HG03108 (cell line): ENCODE results near the gene CXCL10.
"Not testable (repeated sequence)": the region's sequence is repeated elsewhere in the genome, so short reads cannot be mapped to it uniquely, and the experiment has no call there.

Source experiments
- ATAC-seq: cut with Tn5 transposase; IDR thresholded peaks from one replicate; pipeline ENCODE4 v1.9.1; 2021; ENCODE audit warnings: moderate library complexity; ENCODE audit not compliant: unreplicated experiment

Gene CXCL10

DNA sequence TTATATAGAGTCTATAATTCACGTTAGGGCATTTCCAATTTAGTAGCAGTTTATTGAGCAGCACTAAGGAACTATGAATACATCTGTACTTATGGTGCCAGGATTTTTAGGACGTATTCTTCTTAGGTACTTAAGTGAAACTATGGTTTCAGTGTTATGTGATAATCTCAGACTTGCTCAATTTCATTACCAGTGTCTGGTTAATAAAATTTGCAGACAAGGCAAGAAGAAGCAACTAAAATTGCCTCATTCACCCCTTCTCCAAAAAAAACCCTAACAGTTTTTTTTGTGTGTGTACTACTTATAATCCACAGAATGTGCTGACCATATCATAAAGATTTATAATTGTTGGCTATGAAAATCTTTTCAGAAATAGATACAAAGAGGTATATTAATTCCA, 6.0 kb upstream of the CXCL10 start:
- no peak for ATAC-seq

DNA sequence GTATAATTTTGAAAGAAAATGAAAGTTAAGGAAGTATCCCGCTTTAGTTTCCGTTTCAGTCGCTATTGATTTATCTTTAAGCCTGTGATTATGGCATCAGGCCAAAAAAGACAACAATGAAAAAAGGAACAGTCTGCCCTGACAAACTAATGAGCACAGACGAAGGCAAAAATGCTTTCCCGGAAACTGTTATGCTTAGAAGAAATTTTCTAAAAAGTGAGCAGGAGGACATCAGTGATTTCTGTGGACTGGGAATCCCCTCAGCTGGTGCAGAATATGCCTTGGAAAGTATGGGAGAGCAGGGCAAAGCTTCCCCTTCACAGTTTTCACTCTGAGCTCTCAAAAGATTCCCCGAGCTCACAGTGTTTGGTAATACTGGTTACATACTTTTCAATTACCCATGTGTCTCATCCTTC, 5.1 kb upstream of the CXCL10 start:
- no peak for ATAC-seq

DNA sequence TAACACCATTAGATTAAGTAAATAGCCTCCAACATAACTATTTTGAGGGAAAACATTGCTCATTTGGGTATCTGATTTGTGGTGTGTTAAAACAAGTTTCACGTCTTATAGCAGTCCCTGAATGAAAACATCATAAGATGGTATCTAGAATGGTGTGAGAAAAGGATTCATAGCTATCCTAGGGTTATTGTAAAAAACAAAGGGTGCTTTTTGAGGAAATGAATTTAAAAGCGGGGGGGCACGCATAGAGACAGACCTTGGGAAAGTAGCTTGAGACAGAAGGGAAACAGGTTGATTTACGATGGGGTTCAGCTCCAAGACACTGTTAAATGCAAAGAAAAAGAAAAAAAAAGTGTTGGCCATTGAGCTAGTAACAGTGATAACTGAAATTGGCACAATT, 768 bp upstream of the CXCL10 start:
- ATAC-seq, result no peak

DNA sequence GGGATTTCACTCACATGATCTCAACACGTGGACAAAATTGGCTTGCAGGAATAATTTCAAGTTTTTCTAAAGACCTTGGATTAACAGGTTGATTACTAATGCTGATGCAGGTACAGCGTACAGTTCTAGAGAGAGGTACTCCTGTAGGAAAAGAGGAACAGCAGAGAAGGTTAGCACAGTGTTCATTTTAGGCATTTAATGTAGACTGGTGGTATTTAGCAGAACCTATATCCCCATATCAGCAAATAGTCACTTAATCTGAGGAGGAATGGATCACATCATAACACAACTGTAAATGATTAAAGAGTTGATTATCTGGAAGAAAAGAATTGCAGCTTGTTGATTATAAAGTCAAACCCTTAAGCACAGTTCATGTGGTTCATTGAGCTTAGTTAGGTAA, 620 bp downstream of the CXCL10 start:
- ATAC-seq, result no peak

DNA sequence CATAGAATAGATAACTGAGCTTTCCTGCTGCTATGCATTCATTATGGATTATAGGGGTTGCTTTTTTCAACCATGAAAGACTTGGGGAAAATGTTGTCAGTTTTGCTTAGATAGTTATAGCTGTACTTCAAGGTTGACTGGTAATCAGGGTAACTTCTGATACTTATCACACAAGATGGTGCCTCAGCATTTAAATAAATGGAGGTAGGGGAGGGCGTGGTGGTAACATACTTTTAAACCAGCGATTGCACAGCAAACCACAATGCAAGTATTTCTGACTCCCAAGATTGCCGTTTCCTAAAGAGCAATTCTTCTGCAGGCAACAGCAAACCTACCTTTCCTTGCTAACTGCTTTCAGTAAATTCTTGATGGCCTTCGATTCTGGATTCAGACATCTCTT, 1.3 kb downstream of the CXCL10 start:
- no peak for ATAC-seq

DNA sequence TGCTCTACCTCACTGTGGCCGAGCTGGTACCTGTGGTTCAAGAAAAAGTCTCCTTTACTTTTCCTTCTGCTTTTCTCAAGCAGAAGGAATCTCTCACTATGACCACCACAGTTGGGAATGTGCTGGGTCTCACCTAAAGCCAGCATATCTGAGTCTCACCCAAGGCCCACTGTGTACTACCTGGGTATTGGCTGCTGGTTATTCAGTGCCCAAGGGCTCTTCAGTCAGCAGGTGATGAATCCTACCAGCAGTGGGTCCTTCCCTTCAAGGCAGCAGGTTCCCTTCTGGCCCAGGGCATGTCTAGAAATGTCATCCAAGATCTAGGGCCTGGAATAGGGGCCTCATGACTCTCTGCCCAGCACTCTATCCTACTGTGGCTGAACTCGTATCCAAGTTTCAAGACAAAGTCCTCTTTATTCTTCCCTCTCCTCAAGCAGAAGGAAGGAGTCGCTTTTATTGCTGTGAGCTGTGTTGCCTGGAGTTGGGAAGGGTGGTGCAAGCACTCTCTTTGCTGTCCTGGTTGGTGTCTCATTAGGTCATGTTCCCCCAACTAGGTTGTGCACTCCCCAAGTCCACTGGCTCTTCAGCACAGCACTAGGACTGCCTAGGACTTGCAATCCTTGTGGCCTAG, 6.1 kb downstream of the CXCL10 start:
- no peak for ATAC-seq

DNA sequence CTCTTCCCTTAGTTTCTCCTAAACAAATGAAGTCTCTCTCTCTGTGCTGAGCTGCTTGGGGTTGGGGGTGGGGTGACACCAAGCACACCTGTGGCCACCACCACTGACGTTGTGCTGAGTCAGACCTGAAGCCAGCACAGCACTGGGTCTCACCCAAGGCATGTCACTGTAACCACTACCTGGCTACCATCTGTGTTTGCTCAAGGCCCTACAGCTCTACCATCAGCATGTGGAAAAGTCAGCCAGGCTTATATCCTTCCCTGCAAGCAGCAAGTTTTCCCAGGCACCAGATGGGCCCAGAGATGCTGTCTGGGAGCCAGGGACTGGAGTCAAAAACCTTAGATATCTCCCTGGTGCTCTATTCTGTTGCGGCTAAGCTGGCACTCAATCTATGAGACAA, 6.9 kb downstream of the CXCL10 start:
- peak; percentile 50 for ATAC-seq

DNA sequence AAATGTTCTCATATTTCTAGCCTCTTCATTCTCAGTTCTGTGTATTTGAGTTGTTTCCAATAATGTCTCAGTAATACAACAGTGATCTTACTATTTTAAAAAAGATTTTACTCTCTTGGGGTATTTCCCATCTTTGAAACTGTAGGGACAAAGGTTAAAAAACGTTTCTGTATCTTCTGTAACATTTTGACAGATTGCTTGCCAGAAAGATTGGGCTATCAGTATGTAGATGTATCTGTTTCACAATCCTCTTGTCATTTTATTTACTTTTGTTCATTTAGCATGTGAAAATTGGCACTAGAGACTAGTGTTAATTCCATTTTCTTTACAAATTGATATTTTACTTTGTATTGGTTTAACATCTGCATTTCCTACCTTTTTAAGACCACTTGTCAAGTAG, 9.8 kb downstream of the CXCL10 start:
- no peak for ATAC-seq

DNA sequence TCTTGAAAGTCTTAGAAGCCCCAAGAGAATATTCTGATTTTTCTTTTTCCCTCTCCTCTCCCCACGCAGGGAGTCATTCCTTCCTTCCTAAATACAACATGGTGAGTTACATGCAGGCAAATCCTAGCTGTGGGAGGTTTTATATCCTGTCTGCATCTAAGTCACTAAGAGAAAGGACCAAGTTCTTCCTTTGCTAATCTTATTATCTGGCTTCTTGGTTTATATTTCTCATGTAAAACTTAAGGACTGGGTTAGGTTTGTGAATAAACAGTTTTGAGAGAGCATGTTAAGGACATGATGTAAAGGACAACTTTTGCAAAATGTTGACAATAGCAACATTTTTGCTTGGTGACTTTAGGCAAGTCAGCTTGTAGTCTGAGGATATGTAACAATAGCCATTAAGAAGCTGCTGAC, 10.9 kb downstream of the CXCL10 start:
- no peak for ATAC-seq

DNA sequence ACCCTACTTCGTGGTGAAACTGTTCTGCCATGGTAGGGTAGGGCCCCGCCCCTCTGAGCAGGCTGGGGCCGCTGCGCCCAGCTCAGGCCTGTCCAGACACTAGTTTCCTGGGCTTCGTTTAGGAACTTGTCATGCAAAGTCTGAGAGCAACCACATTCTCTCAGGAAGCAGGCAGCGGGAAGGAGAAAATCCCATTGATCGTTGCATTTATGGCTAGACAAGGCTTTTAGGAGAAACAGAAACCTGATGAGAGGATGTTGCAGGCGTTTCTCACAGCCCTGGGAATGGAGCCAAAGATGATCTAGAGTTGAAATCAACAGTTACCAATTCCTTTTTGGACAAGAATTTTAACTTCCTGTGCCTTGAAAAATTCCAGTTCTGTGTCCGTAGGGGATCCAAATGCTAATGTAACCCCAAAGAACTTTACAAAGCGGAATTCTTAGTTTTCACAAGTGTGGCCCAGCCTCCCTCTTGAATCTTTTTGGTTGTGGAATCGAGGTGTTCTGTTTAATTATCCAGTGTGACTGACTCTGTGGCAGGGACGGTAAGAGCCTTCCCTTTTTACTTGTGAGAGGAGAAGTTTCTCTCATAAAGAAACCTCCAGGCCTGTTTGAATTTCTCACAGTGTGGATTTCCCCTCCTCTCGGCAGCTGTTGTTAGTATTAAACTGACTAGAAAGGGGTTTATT, 11.5 kb downstream of the CXCL10 start:
- peak; percentile 70 for ATAC-seq

DNA sequence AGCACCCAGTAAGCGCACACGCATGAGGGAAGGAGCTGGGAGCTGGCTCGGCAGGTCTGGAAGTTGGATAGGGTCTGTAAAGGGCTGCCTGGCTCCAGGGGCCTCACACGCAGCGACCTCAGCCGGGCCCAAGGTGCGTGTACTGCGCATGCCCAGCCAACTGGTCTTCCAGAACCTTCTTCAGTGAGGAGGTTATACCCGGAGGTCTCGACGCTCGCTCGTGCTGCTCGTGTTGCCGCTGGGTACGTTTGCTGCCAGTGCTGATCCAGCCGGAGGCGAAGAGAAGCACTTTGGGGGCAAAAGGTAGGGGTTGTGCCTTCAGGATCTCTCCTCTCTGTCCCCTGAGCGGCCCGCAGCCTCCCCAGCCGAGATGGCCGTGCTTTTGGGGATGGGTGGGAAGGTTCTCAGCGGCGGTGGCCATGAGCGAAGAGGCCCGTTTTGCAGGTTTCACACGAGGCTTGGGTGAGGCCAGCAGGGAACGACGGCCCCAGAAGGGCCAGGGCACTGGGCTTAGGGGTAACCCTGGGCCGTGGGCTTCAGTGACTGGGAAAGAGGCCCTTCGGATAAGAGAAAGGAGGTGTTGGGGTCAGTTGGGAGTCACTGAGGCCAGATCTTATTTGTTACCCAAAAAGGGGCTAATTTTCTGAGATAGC, 12.2 kb downstream of the CXCL10 start:
- no peak for ATAC-seq

DNA sequence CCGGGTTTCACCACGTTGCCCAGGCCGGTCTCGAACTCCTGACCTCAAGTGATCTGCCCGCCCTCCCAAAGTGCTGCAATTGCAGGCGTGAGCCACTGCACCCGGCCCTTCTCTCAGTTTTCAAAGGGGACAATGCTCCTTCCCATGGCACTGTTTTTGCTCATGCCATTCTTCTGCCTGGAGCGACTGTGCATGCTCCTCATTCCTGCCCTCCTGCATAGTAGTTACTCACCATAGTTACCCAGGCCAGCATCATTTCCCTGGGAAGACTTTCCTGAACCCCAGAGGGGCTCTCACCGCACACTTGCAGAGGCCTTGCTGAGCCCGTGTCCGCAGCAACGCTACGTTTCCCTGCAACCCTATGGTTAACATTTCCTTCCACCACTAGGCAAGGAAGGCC, 12.7 kb downstream of the CXCL10 start:
- ATAC-seq, result no peak

DNA sequence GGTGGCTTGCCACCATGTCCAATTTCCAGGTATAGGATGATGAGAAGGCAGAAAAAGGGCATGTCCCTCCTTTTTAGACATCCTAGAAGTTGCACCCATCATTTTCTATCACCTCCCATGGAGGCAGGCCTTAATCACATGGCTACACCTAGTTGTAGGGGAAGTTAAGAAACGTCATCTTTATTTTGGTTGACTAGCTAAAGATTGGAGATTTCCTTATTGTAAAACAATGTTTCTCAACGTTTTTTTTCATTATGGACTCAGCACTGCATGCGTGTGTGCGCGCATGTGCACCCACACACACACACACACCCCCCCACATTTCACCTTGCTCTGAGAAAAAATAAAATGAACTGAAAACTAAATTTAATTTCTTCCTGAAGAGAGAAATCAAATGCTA, 14.0 kb downstream of the CXCL10 start:
- ATAC-seq, result no peak

DNA sequence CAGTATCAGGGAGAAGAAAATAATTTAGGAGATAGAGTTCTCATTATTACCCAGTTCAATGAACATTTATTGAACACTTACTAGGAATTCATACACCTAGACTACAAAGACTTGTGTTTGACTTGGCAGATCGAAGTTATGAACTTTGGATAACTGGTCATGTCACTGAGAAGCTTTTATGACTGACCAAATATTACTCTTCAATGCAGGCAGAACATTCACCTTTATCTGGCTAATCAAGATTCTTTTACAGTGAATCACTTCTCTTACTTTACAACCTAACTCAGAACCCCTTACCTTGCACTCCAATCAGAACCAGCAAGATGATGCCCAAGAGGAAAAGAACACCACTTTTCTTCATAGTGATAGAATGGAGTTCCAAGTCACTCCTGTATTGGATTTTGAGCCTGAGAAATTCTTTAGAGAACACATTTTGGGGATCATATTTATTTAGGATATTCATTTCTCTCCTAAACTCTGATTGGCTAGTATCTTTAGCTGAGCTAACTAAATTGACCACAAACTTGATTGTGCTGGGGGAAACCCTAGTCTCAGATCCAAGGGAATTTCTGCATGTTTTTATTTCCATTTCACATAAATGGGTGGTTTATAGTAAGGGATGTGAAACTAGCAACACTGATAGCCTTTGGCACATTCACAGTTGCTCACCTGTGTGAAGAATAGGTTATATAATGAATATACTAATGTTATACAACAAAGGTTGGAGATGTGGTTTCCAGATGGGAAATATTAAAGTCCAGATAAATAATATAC, 16.0 kb downstream of the CXCL10 start, which contains the start of gene CXCL9:
Gene CXCL9 (minus strand): TSS at position 421 of the 774 bp plus-strand sequence. CDS start 60 bp downstream, at position 361.
- ATAC-seq, result no peak

DNA sequence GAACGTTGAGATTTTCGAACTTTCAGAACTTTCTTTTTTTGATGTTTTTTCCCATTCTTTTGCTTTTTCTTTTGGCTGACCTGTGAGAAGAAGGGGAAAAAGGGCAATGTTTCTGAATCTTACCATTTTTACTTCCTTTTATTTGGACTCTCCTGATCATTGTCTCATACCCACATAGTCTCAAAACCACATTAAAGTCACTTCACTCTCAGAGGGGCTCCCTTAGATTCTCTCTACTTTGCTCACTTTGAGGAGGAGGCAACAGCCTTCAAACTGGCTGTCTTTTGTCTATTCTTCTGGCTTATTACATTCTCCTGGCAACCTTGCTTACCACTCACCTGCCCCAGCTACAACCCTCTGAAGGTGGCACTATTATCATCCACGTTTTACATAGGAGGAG, 19.7 kb downstream of the CXCL10 start:
- ATAC-seq, result no peak

DNA sequence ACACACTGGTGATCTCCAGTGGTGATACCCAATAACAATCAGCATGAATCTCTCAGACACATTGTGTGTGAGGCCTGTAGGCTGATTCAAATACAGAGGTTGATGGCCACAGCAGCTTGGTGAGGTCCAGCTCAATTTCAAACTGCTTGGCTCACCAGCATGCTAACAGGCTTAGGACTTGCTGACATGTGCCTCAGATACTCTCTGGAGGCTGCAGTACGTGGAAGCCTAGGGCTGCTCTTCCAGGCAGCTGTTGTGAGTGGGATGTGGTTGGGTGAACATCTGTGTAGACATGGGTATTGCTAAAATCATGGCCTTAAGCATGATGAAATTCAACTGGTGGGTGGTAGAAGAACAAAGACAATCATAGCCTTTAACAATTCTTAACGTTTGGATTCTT, 20.3 kb downstream of the CXCL10 start:
- ATAC-seq, result no peak

DNA sequence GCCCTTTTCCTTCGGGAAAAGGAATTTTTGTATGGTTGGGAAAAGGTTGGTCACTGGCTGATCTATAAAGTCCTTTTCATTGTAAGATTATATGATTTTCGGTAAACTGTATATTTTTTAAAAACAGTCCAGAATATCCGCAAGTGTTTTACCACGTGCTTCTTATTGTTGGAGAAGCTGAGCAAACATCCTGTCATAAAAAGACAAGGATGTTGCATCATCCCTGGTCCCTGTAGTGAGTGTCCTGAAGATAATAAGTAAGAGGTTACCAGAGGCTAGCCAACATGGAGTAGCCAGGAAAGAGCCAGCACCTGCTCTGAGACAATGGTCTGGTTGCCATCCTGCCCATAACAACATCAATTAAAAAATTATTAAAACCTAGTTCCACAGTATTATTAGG, 21.1 kb downstream of the CXCL10 start:
- no peak for ATAC-seq

DNA sequence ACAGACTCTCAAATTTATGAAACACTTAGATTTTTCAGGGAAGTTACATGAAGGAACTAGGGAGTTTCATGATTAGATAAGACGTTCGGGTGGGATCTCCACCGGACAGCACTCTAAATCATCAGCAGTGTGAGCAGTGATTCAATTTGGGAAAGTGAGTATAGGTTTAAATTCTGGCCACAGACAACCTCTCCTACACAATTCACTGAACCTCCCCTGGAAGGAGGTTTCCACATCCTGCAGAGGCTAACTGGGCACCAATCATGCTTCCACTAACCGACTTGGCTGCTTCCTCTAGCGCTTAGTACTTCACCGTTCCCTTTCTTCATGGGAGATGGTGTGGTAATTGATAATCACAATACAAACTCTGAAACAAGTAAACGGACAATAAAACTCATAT, 21.6 kb downstream of the CXCL10 start:
- ATAC-seq, result no peak

DNA sequence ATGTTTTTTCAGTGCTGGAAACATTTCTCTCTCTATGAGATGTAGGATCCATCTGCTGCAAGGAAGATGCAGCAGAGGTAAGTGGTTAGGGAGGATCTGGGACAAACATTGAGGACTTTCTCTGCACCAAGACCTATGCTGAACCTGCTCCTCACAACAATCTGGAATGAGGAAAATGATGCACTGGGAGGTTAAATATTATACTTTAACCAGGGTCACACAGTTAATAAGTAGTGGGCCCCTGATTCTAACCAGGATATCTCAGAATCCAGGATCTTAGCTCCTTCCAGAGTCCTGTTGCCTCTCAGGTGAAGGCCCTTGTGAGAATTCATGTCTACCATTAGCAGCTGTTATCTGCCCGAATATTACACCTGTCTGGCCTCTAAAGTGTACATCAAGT, 23.0 kb downstream of the CXCL10 start:
- no peak for ATAC-seq

DNA sequence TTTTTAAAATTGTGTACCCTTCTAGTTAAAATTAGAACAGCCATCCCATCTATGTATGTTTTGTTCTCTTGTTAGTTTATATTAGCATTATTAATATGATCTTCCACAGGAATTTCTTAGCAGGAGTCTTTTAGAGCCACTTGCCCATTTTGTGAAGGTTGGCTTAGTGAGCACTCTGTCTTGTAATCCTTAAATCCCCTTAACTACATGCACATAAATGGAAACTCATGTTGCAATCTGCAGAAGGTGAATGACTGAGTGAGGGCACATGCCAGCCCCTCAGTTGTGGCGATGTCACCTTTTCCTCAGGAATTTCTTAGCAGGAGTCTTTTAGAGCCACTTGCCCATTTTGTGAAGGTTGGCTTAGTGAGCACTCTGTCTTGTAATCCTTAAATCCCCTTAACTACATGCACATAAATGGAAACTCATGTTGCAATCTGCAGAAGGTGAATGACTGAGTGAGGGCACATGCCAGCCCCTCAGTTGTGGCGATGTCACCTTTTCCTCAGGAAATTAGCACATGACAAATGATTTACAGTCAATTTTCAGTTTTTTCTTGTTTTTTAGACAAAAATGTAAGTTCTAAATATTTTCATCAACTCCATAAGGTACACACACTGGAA, 24.7 kb downstream of the CXCL10 start:
- not testable (repeated sequence) for ATAC-seq

DNA sequence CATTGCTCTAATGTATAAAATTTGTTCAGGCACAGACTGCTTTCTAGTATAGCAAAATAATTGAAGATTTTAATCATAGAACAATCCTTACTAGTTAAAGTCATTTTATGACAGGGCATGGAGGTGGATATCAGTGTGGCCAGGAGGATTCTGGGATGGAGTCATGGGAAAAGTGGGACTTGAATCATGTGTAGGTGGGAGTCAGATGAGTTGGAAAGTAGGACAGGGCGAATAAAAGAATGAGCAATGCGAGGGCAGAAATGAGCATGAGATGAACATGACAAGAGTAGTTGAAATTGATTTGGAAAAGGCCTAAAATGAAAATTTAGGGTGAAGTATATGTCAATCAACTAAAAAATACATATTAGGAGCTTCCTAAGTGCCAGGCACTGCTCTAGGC, 25.4 kb downstream of the CXCL10 start:
- no peak for ATAC-seq
